Heart right ventricle (tissue), 16 donors: ENCODE data around the gene CRB2. TPM values are rescaled to one million over a fixed set of nuclear protein-coding genes. Genes with fewer than 3 reads are reported as not detected.

ENCODE experiments used
- ATAC-seq, 8 donors: fragments of 200-7000 bp; cut with Tn5 transposase; one replicate each; pipeline ENCODE4 v1.9.1; 2020; ENCODE audit warnings: mild to moderate bottlenecking in 8 of 8, moderate library complexity in 8 of 8, moderate number of reproducible peaks in 1 of 8
- DNase-seq, 2 donors: peaks; one replicate each; pipeline ENCODE4 v3.0.0-alpha.2; 2020
- H3K27ac ChIP-seq, 10 donors: fragments of 200-600 bp; sonication (generic) in 2 of 10; one replicate each; pipeline versions ENCODE4 v1.5.0 to v1.8.0; 2020 to 2022; ENCODE audit warnings: mild to moderate bottlenecking in 3 of 10
- H3K27me3 ChIP-seq, 7 donors: fragments of 200-600 bp; one replicate each; pipeline ENCODE4 v1.8.0; 2021 to 2022; ENCODE audit warnings: mild to moderate bottlenecking in 2 of 7
- H3K36me3 ChIP-seq, 9 donors: fragments of 200-600 bp; sonication (generic) in 1 of 9; one replicate each; pipeline versions ENCODE4 v1.5.0 to v1.8.0; 2020 to 2022; ENCODE audit warnings: mild to moderate bottlenecking in 2 of 9
- H3K4me1 ChIP-seq, 9 donors: fragments of 200-600 bp; sonication (generic) in 1 of 9; one replicate each; pipeline versions ENCODE4 v1.5.0 to v1.8.0; 2020 to 2022; ENCODE audit warnings: mild to moderate bottlenecking in 4 of 9
- H3K4me3 ChIP-seq, 10 donors: fragments of 200-600 bp; sonication (generic) in 2 of 10; one replicate each; pipeline versions ENCODE4 v1.5.0 to v1.8.0; 2020 to 2022; ENCODE audit warnings: mild to moderate bottlenecking in 7 of 10, moderate library complexity in 2 of 10
- H3K9me3 ChIP-seq, 11 donors: fragments of 200-600 bp in 10 of 11; sonication (generic) in 2 of 11; one replicate each; pipeline versions ENCODE4 v1.5.0 to v1.8.0; 2013 to 2022; ENCODE audit warnings: mild to moderate bottlenecking in 2 of 11, control low read depth in 1 of 11, moderate library complexity in 1 of 11
- CTCF ChIP-seq, 9 donors: fragments of 200-600 bp; sonication (generic) in 2 of 9; IDR thresholded peaks; one replicate each; pipeline versions ENCODE4 v1.5.0 to v1.8.0; 2021 to 2022; ENCODE audit warnings: antibody characterized with exemption in 9 of 9, mild to moderate bottlenecking in 5 of 9, moderate library complexity in 1 of 9
- WGBS, 2 donors: extraction: QIAGEN DNeasy Blood & Tissue Kit; methylation state at CpG; one replicate each; pipeline ENCODE4 v1.1.7; 2013; ENCODE audit warnings: inconsistent platforms in 1 of 2; 5-methylcytosine and 5-hydroxymethylcytosine counted together
- intact Hi-C, 10 donors: fragments of 100-400 bp; cut with DNase I; formaldehyde crosslinking; loops; one replicate each; pipeline versions ENCODE4 v1.11.1 to v1.14.2; 2022
- polyA plus RNA-seq, 2 donors: library from polyadenylated mRNA; stranded (reverse); fragments of 200-250 nt; gene quantifications; one replicate each; pipeline ENCODE4 v1.2.3, GENCODE V29; 2013
- total RNA-seq, 10 donors: library from RNA; stranded (reverse); fragmentation: NEBNext Ultra II Directional in 3 of 10; extraction: Animal tissue kit (Norgen Biotek cat#: 25700) in 3 of 10; gene quantifications; one replicate each; pipeline versions ENCODE4 v1.2.1 to v1.2.4, GENCODE V29; 2021 to 2023
- donor health status: Arrhythmogenic right ventricular cardiomyopathy.
- donor health status: ischemic (EF 13 %, LVEDD 7.1; RV severe dilation, severe dysfunction).
- donor health status: healthy with polysubstance abuse.
- donor health status: DM: no; HTN: yes; CAD: no.
- donor health status: DM: no; HTN: no; CAD: no.
- donor health status: ischemic (EF 25% LVEDD 6.9; RV normal size, moderate dysfunction).
- donor health status: ischemic (EF 25% LVEDD 5.7; RV mildly dilated, moderate dysfunction).
- donor health status: healthy.
- donor health status: DM: yes; HTN: yes; CAD: no.
- donor health status: Ischemic cardiomyopathy.
- donor health status: ischemic (EF 35%, LVEDD 5.7; RV mildly dilated, moderate dysfunction).
- donor health status: nonischemic (EF 11% LVEDD 7.7; RV severe dilation, severe dysfunction).
- donor health status: DM: yes; HTN: yes; CAD: no.
- donor health status: PGD.
- donor health status: ischemic (EF 29% LVEDD 5.4; RV normal size, mild dysfunction).
- donor health status: nonischemic (EF 23%, LVEDD 6.1; RV moderate dilation, normal function).

CRB2 gene
- total and polyA plus RNA-seq, 12 donors: 0.01 to 0.24 (median 0.09) TPM; not detected in 9

GRCh38 chr9:123334639-123335038 is 21.4 kb upstream of the CRB2 start:
- no peak for TF ChIP-seq CTCF (IDR thresholded peaks at IDR 0.05)
- DNase-seq: no peak
- ATAC-seq: no peak
- no peak overlapping the region for H3K27ac ChIP-seq
- intact Hi-C loops: no loop called here
- no peak overlapping the region for H3K4me3 ChIP-seq
- WGBS, 2 donors: 90 to 93% methylated on average over 3 of the region's 3 CpGs
- peaks cover 0 to 24% (median 12%) of the 10 kb centered on the region in 9 donors for H3K4me1 ChIP-seq
- no peaks in the 10 kb centered on the region for H3K27me3 ChIP-seq
- H3K36me3 ChIP-seq: no peaks in the 10 kb centered on the region
- no peaks in the 10 kb centered on the region for H3K9me3 ChIP-seq

- no peak overlapping the region for H3K4me3 ChIP-seq
- intact Hi-C loops: no loop called here
- 36 to 41% methylated on average over 9 of the region's 9 CpGs for WGBS, 2 donors
- DNase-seq: no peak
- no peak for ATAC-seq
- peaks cover 2 to 31% (median 19%) of the 10 kb centered on the region in 9 donors for H3K4me1 ChIP-seq
- no peaks in the 10 kb centered on the region for H3K27me3 ChIP-seq
- TF ChIP-seq CTCF (IDR thresholded peaks at IDR 0.05): no peak
- H3K36me3 ChIP-seq: no peaks in the 10 kb centered on the region
- H3K9me3 ChIP-seq: no peaks in the 10 kb centered on the region
- no peak overlapping the region for H3K27ac ChIP-seq
Measured at GRCh38 chr9:123335193-123335985, 20.6 kb upstream of the CRB2 start.

- H3K27me3 ChIP-seq: no peaks in the 10 kb centered on the region
- H3K4me3 ChIP-seq: no peak overlapping the region
- WGBS, 2 donors: 64 to 68% methylated on average over 6 of the region's 6 CpGs
- no peak overlapping the region for H3K27ac ChIP-seq
- no peaks in the 10 kb centered on the region for H3K9me3 ChIP-seq
- H3K36me3 ChIP-seq: no peaks in the 10 kb centered on the region
- intact Hi-C loops: no loop called here
- no peak for DNase-seq
- peaks cover 2 to 35% (median 21%) of the 10 kb centered on the region in 9 donors for H3K4me1 ChIP-seq
- no peak for ATAC-seq
- TF ChIP-seq CTCF (IDR thresholded peaks at IDR 0.05): no peak
Measured at GRCh38 chr9:123335986-123336329, 20.0 kb upstream of the CRB2 start.

- no peaks in the 10 kb centered on the region for H3K27me3 ChIP-seq
- no peak for TF ChIP-seq CTCF (IDR thresholded peaks at IDR 0.05)
- intact Hi-C loops: no loop called here
- 78 to 80% methylated on average over 3 of the region's 3 CpGs for WGBS, 2 donors
- H3K36me3 ChIP-seq: no peaks in the 10 kb centered on the region
- H3K27ac ChIP-seq: no peak overlapping the region
- no peak for ATAC-seq
- no peak for DNase-seq
- no peak overlapping the region for H3K4me3 ChIP-seq
- H3K4me1 ChIP-seq: peaks cover 2 to 35% (median 21%) of the 10 kb centered on the region in 9 donors
- no peaks in the 10 kb centered on the region for H3K9me3 ChIP-seq
Measured at GRCh38 chr9:123336449-123336848, 19.5 kb upstream of the CRB2 start.
